K562 (cell line): ENCODE data around the gene RPL22. TPM values are rescaled to one million over a fixed set of nuclear protein-coding genes. Genes with fewer than 3 reads are reported as not detected.

Experiments
- ATAC-seq: fragments of 200-7000 bp; cut with Tn5 transposase; 3 replicates; pipeline ENCODE4 v1.9.1; 2020; ENCODE audit warnings: moderate library complexity
- BruUV-seq: library from RNA; stranded (reverse); fragments of 400-500 nt; replicated peaks from 2 replicates; lab custom pipeline; 2021; lab: Mats Ljungman, UMichigan
- CTCF ChIA-PET: fragments of 300-600 bp; formaldehyde crosslinking; extraction: SDS; loops from one replicate; lab custom pipeline; 2021; ENCODE audit warnings: low intra/inter-chr PET ratio; lab: Yijun Ruan, JAX
- POLR2A ChIA-PET: fragments of 300-600, 350-650 bp; sonication (Branson Sonifier 250); formaldehyde crosslinking; extraction: SDS; loops from one replicate; lab custom pipeline; 2021; ENCODE audit warnings: antibody characterized with exemption, inconsistent platforms; lab: Yijun Ruan, JAX
- DNase-seq, 4 experiments: peaks; one replicate each; pipeline versions ENCODE4 v3.0.0 to v3.0.0-alpha.2; 2011 to 2018; ENCODE audit warnings: low spot score in 3 of 4, mixed read lengths in 3 of 4; ENCODE audit errors: extremely low read depth in 1 of 4
- FAIRE-seq: peaks from 2 replicates; lab custom pipeline; 2011; peaks lifted over from hg19 to GRCh38; lab: Jason Lieb, UNC
- H2AFZ ChIP-seq: 2 replicates; pipeline ENCODE4 v1.6.0; 2011; ENCODE audit warnings: low read depth, low read length, control low read depth, inconsistent platforms
- H3K27ac ChIP-seq: fragments of 200-600 bp; 3 replicates; pipeline ENCODE4 v1.8.0; 2011; ENCODE audit warnings: low read depth, mild to moderate bottlenecking, control low read depth, inconsistent platforms, low read length, moderate library complexity, mixed read lengths; ENCODE audit errors: extremely low read depth
- H3K27me3 ChIP-seq, 2 experiments: fragments of 300-600 bp in 1 of 2; 2 replicates in 1 of 2; 3 replicates in 1 of 2; pipeline versions ENCODE4 v1.6.0 to v1.8.0; 2011; ENCODE audit warnings: inconsistent platforms in 2 of 2, low read length in 2 of 2, mild to moderate bottlenecking in 1 of 2, mixed read lengths in 1 of 2, moderate library complexity in 1 of 2; ENCODE audit not compliant: control insufficient read depth in 2 of 2, insufficient read depth in 2 of 2
- H3K36me3 ChIP-seq: fragments of 300-600 bp; 3 replicates; pipeline ENCODE4 v1.8.0; 2011; ENCODE audit warnings: mild to moderate bottlenecking, low read length, inconsistent platforms; ENCODE audit not compliant: control insufficient read depth, insufficient read depth
- H3K4me1 ChIP-seq, 2 experiments: fragments of 200-600 bp in 1 of 2; replicated peaks in 1 of 2; 2 replicates in 1 of 2; 3 replicates in 1 of 2; pipeline versions ENCODE4 v1.5.1 to v1.8.0; 2011; ENCODE audit warnings: inconsistent platforms in 2 of 2, low read length in 2 of 2, mild to moderate bottlenecking in 1 of 2, mixed read lengths in 1 of 2, moderate library complexity in 1 of 2; ENCODE audit not compliant: control insufficient read depth in 2 of 2, insufficient read depth in 2 of 2
- H3K4me2 ChIP-seq: 2 replicates; pipeline ENCODE4 v1.6.1; 2011; ENCODE audit warnings: low read length, control low read depth, inconsistent platforms, mixed read lengths; ENCODE audit not compliant: insufficient read depth
- H3K4me3 ChIP-seq: fragments of 200-600 bp; sonication (generic), shearing (Covaris generic); 2 replicates; pipeline ENCODE4 v1.5.1; 2016; ENCODE audit warnings: control low read depth, inconsistent platforms
- H3K79me2 ChIP-seq: fragments of 200-600 bp; 3 replicates; pipeline ENCODE4 v1.8.0; 2011; ENCODE audit warnings: low read length, inconsistent platforms; ENCODE audit not compliant: control insufficient read depth, insufficient read depth
- H3K9ac ChIP-seq, 2 experiments: 2 replicates each; pipeline versions ENCODE4 v1.6.0 to v1.6.1; 2011; ENCODE audit warnings: low read depth in 2 of 2, low read length in 2 of 2, control low read depth in 1 of 2, inconsistent platforms in 1 of 2, mild to moderate bottlenecking in 1 of 2, mixed read lengths in 1 of 2; ENCODE audit not compliant: insufficient read depth in 1 of 2
- H3K9me1 ChIP-seq: one replicate; pipeline ENCODE4 v1.6.0; 2011; ENCODE audit warnings: inconsistent platforms, mild to moderate bottlenecking, low read length, moderate library complexity; ENCODE audit not compliant: control insufficient read depth, insufficient read depth
- H3K9me3 ChIP-seq: replicated peaks from 2 replicates; pipeline ENCODE4 v1.5.1; 2011; ENCODE audit warnings: low read depth, low read length, inconsistent platforms; ENCODE audit not compliant: control insufficient read depth, insufficient read depth
- H4K20me1 ChIP-seq: replicated peaks from 2 replicates; pipeline ENCODE4 v1.6.1; 2011; ENCODE audit warnings: low read length, inconsistent platforms, mixed read lengths; ENCODE audit not compliant: control insufficient read depth, insufficient read depth
- ARID4B ChIP-seq: sonication (generic); formaldehyde crosslinking; IDR thresholded peaks from 2 replicates; pipeline ENCODE4 v1.8.0; 2022; ENCODE audit warnings: mild to moderate bottlenecking, missing genetic modification reagents
- ARNT ChIP-seq, 2 experiments: fragments of 450-650 bp; IDR thresholded peaks; 2 replicates each; pipeline ENCODE4 v1.6.1; 2016; ENCODE audit warnings: mild to moderate bottlenecking in 1 of 2
- DNMT1 ChIP-seq: fragments of 450-650 bp; IDR thresholded peaks from 2 replicates; pipeline ENCODE4 v1.6.1; 2016; ENCODE audit warnings: antibody characterized with exemption, mild to moderate bottlenecking
- FUS ChIP-seq: fragments of 200-400 bp; formaldehyde crosslinking; optimal IDR thresholded peaks from 2 replicates; pipeline ENCODE3; 2017; ENCODE audit warnings: low read depth, low read length
- HMG20A ChIP-seq: fragments of 450-650 bp; formaldehyde crosslinking; conservative IDR thresholded peaks from 2 replicates; pipeline ENCODE4 v1.4.0; 2020; ENCODE audit warnings: mild to moderate bottlenecking, mixed read lengths
- NR3C1 ChIP-seq: sonication (generic); formaldehyde crosslinking; IDR thresholded peaks from 2 replicates; pipeline ENCODE4 v1.8.1; 2022; ENCODE audit warnings: missing genetic modification reagents
- RCOR1 ChIP-seq, 2 experiments: IDR thresholded peaks; 2 replicates each; pipeline ENCODE4 v1.6.1; 2012; ENCODE audit warnings: low read depth in 2 of 2, low read length in 2 of 2, borderline replicate concordance in 1 of 2, improper control_type of control experiment in 1 of 2
- ZNF3 ChIP-seq: fragments of 250-450 bp; sonication (Bioruptor Pico); IDR thresholded peaks from 2 replicates; pipeline ENCODE4 v1.5.0; 2021; ENCODE audit warnings: mild to moderate bottlenecking, moderate library complexity
- WGBS: fragments of 100-300 bp; shearing (Covaris generic); methylation state at CpG from one replicate; pipeline ENCODE4 v1.1.6; 2016; ENCODE audit warnings: low coverage, mixed read lengths; ENCODE audit not compliant: insufficient coverage; ENCODE audit errors: missing lambda C conversion rate; 5-methylcytosine and 5-hydroxymethylcytosine counted together
- in situ Hi-C: fragments of 300-500 bp; cut with MboI; formaldehyde crosslinking; loops from 4 replicates; pipeline ENCODE4 v1.15.0; 2018; ENCODE audit warnings: inconsistent platforms, mixed read lengths
- intact Hi-C: fragments of 100-400 bp; cut with micrococcal nuclease; formaldehyde crosslinking; loops from 2 replicates; pipeline ENCODE4 v1.14.2; 2022
- polyA plus RNA-seq, 8 experiments: library from polyadenylated mRNA; depleted of rRNA in 4 of 8; stranded (reverse) in 5 of 8; unstranded in 3 of 8; fragments of >200 nt; fragmentation: Nextera tagmentation in 2 of 8; fragmentation: Illumina TruSeq in 1 of 8; extraction: Ambion mirVana in 2 of 8; extraction: Trizol in 1 of 8; gene quantifications; 2 replicates each; pipeline versions ENCODE4 v1.2.1 to v1.2.3, GENCODE V29; 2011 to 2014; ENCODE audit warnings: inconsistent platforms in 1 of 8, missing spikeins in 1 of 8
- total RNA-seq, 7 experiments: library from RNA; depleted of rRNA in 6 of 7; stranded (reverse); fragments of >200 nt in 6 of 7; fragmentation: Illumina TruSeq in 2 of 7; extraction: Trizol in 2 of 7; gene quantifications; 2 replicates each; pipeline versions ENCODE4 v1.2.1 to v1.2.3, GENCODE V29; 2011 to 2021; ENCODE audit warnings: low replicate concordance in 1 of 7
- TF ChIP-seq, protein P1 (sequence below): fragments of 150-350 bp; conservative IDR thresholded peaks from 2 replicates; pipeline ENCODE4 v1.6.1; 2014; ENCODE audit warnings: low read length
- TF ChIP-seq, protein P2 (sequence below): fragments of 450-650 bp; IDR thresholded peaks from one replicate; pipeline ENCODE4 v1.6.1; 2018; ENCODE audit warnings: mild to moderate bottlenecking, moderate library complexity; ENCODE audit not compliant: partially characterized antibody

Gene RPL22
- total and polyA plus RNA-seq, 9 of the 15 experiments (the other 6 are each of a cell fraction or from before 2014, with no cell fraction given), result 467 to 1,165 (median 607) TPM

GRCh38 chr1:6239950-6240768 is 40.8 kb upstream of the RPL22 start (continued):
- TF ChIP-seq ARID4B (no peak), RCOR1 (IDR thresholded peaks at IDR 0.05; ENCODE audit: borderline replicate concordance in 1 of 2, low read depth in 2 of 2, low read length in 2 of 2) (peak in 1 of 2 experiments; percentile 80; a peak in 2 of 4 replicates), NR3C1 (CRISPR knock-in tag) (no peak)
- TF ChIP-seq, all 486 proteins: peak for 10

DNA sequence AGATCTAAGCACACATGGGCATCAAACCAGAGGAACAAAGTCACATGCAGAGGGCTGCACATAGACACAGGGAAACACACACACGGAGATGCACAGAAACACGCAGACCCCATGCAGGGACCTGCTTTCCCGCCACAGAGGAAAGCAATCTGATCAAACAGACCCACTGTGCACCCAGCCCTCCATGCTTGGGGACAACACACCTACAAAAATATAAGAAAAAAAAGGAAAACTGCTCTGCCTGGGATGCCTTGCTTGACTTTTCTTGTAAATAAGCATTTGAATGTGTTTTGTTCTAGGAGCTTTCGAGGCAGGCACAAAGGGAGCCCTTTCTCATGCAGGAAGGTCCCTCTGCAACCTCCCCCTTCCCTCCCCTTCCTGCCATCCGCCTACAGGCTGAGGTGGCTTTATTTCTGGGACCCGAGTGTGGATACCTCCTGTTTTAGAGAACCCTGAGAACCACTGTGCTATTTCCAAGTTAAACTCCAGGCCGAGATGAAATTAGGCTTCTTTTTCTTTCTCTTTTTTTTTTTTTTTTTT is 39.9 kb upstream of the RPL22 start:
- Histone ChIP-seq H4K20me1 (peaks cover 1% of the 10 kb centered on the region; the same call in 1 of the 2 replicates), H3K27me3 (peaks cover 32 to 42% of the 10 kb centered on the region in 2 experiments), H2AFZ (no peak overlapping the region), H3K27ac (no peak overlapping the region), H3K4me2 (no peak overlapping the region), H3K4me3 (no peak overlapping the region), H3K9me3 (no peaks in the 10 kb centered on the region), H3K9me1 (no peaks in the 10 kb centered on the region), H3K79me2 (peaks cover 15% of the 10 kb centered on the region), H3K36me3 (peaks cover 2% of the 10 kb centered on the region; the same call in 2 of the 3 replicates), H3K4me1 (peaks cover 8 to 43% of the 10 kb centered on the region in 2 experiments; a peak in 4 of 5 replicates), H3K9ac (no peak overlapping the region)
- 10% methylated on average over 7 of the region's 7 CpGs for WGBS
- ATAC-seq (no peak), FAIRE-seq (no peak), DNase-seq (no peak)
- no TSS peak for BruUV-seq
- ChIA-PET CTCF (no interaction called here), POLR2A (interaction anchor here (0.6 to 1.2 kb wide), 4 partner anchors 13 to 91 kb away, joined by 3 to 5 read pairs (median 4); no protein-coding TSS in a partner anchor)
- in situ Hi-C loops, result no loop called here
- intact Hi-C loops, result no loop called here
- TF ChIP-seq ARNT (IDR thresholded peaks at IDR 0.05), result no peak
- no peak for TF ChIP-seq DNMT1
- TF ChIP-seq HMG20A (CRISPR knock-in tag), result no peak
- TF ChIP-seq, protein P1, sequence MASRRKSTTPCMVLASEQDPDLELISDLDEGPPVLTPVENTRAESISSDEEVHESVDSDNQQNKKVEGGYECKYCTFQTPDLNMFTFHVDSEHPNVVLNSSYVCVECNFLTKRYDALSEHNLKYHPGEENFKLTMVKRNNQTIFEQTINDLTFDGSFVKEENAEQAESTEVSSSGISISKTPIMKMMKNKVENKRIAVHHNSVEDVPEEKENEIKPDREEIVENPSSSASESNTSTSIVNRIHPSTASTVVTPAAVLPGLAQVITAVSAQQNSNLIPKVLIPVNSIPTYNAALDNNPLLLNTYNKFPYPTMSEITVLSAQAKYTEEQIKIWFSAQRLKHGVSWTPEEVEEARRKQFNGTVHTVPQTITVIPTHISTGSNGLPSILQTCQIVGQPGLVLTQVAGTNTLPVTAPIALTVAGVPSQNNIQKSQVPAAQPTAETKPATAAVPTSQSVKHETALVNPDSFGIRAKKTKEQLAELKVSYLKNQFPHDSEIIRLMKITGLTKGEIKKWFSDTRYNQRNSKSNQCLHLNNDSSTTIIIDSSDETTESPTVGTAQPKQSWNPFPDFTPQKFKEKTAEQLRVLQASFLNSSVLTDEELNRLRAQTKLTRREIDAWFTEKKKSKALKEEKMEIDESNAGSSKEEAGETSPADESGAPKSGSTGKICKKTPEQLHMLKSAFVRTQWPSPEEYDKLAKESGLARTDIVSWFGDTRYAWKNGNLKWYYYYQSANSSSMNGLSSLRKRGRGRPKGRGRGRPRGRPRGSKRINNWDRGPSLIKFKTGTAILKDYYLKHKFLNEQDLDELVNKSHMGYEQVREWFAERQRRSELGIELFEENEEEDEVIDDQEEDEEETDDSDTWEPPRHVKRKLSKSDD, result no peak
- TF ChIP-seq ZNF3 (CRISPR knock-in tag), result no peak
- TF ChIP-seq, protein P2, sequence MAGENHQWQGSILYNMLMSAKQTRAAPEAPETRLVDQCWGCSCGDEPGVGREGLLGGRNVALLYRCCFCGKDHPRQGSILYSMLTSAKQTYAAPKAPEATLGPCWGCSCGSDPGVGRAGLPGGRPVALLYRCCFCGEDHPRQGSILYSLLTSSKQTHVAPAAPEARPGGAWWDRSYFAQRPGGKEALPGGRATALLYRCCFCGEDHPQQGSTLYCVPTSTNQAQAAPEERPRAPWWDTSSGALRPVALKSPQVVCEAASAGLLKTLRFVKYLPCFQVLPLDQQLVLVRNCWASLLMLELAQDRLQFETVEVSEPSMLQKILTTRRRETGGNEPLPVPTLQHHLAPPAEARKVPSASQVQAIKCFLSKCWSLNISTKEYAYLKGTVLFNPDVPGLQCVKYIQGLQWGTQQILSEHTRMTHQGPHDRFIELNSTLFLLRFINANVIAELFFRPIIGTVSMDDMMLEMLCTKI, result no peak
- TF ChIP-seq FUS, result no peak
